Breast epithelium (tissue), 3 donors: Measurements from ENCODE around the gene PRKCSH.

Experiments used
- CTCF ChIP-seq, 3 donors: fragments of 450-650 bp; IDR thresholded peaks; one replicate each; pipeline ENCODE4 v1.5.1; 2016 to 2017; ENCODE audit warnings: antibody characterized with exemption in 3 of 3, mild to moderate bottlenecking in 3 of 3, moderate library complexity in 3 of 3
- POLR2AphosphoS5 ChIP-seq, 3 donors: sonication (generic); formaldehyde crosslinking; IDR thresholded peaks; one replicate each; pipeline ENCODE4 v1.6.1; 2017; ENCODE audit warnings: antibody characterized with exemption in 3 of 3

- no peak for TF ChIP-seq CTCF (IDR thresholded peaks at IDR 0.05)
- no peak for TF ChIP-seq POLR2AphosphoS5 (IDR thresholded peaks at IDR 0.05)
Measured at GRCh38 chr19:11401808-11402543, 33.5 kb upstream of the PRKCSH start.
